K562 (cell line): ENCODE measurements around the gene PRR5.

Experiments used
- CBX1 ChIP-seq: sonication (generic); IDR thresholded peaks from 2 replicates; pipeline ENCODE4 v1.6.1; 2016; ENCODE audit warnings: antibody characterized with exemption, low read depth, mild to moderate bottlenecking
- CTCF ChIP-seq, 3 experiments: IDR thresholded peaks in 2 of 3; conservative IDR thresholded peaks in 1 of 3; 2 replicates each; pipeline ENCODE4 v1.5.1; 2011 to 2012; ENCODE audit warnings: low read length in 3 of 3, mild to moderate bottlenecking in 3 of 3, control low read depth in 2 of 3, improper control_type of control experiment in 1 of 3, inconsistent platforms in 1 of 3, low read depth in 1 of 3, mixed read lengths in 1 of 3, moderate library complexity in 1 of 3; ENCODE audit not compliant: insufficient read depth in 2 of 3
- FOXA3 ChIP-seq, 2 experiments: fragments of 450-650 bp in 1 of 2; sonication (generic) in 1 of 2; formaldehyde crosslinking; IDR thresholded peaks in 1 of 2; conservative IDR thresholded peaks in 1 of 2; 2 replicates each; pipeline versions ENCODE4 v1.4.0 to v1.8.0; 2020 to 2022; ENCODE audit warnings: mild to moderate bottlenecking in 2 of 2, missing genetic modification reagents in 1 of 2
- IRF1 ChIP-seq: sonication (generic); formaldehyde crosslinking; IDR thresholded peaks from 2 replicates; pipeline ENCODE4 v1.8.0; 2022; ENCODE audit warnings: missing genetic modification reagents, mild to moderate bottlenecking, borderline replicate concordance
- RAD51 ChIP-seq: fragments of 450-650 bp; IDR thresholded peaks from 2 replicates; pipeline ENCODE4 v1.7.1; 2016; ENCODE audit warnings: low read depth, mild to moderate bottlenecking, borderline replicate concordance
- SMC3 ChIP-seq: conservative IDR thresholded peaks from 2 replicates; pipeline ENCODE4 v1.6.1; 2011; ENCODE audit warnings: low read depth, low read length, improper control_type of control experiment; ENCODE audit not compliant: insufficient read depth
- ZBTB33 ChIP-seq: sonication (generic); formaldehyde crosslinking; IDR thresholded peaks from 2 replicates; pipeline ENCODE4 v1.8.1; 2023; ENCODE audit warnings: mild to moderate bottlenecking, missing genetic modification reagents
- ZNF324 ChIP-seq: fragments of 250-450 bp; sonication (Bioruptor Pico); IDR thresholded peaks from 2 replicates; pipeline ENCODE4 v1.4.0; 2020; ENCODE audit warnings: mild to moderate bottlenecking
- ZNF57 ChIP-seq: fragments of 450-650 bp; formaldehyde crosslinking; IDR thresholded peaks from 2 replicates; pipeline ENCODE4 v1.4.0; 2020; ENCODE audit warnings: mild to moderate bottlenecking, moderate library complexity

- TF ChIP-seq RAD51 (no peak), CTCF (IDR thresholded peaks at IDR 0.05 in 2 of 3, conservative IDR thresholded peaks at IDR 0.05 in 1 of 3; ENCODE audit: insufficient read depth in 2 of 3, low read depth in 1 of 3, low read length in 3 of 3) (no peak), IRF1 (CRISPR knock-in tag) (no peak), CBX1 (no peak), ZBTB33 (CRISPR knock-in tag) (no peak), SMC3 (no peak), FOXA3 (CRISPR knock-in tag; conservative IDR thresholded peaks at IDR 0.05 in 1 of 2, IDR thresholded peaks at IDR 0.05 in 1 of 2) (no peak), ZNF57 (CRISPR knock-in tag) (no peak), ZNF324 (CRISPR knock-in tag) (no peak)
These were observed 20.6 kb downstream of the PRR5 start for GRCh38 chr22:44722611-44723010.
